Fibroblast of lung (primary cell): ENCODE results near the gene SLC2A4RG. TPM values are rescaled to one million over a fixed set of nuclear protein-coding genes. Genes with fewer than 3 reads are reported as not detected.

Experiments used
- DNase-seq, 2 donors: peaks; one replicate each; pipeline versions ENCODE4 v3.0.0 to v3.0.0-alpha.2; 2010; ENCODE audit warnings: low read depth in 2 of 2
- H2AFZ ChIP-seq: 2 replicates; pipeline ENCODE4 v1.5.1; 2012; ENCODE audit warnings: low read length, control low read depth, inconsistent platforms
- H3K27ac ChIP-seq: 2 replicates; pipeline ENCODE4 v1.5.1; 2011; ENCODE audit warnings: low read length, control low read depth; ENCODE audit not compliant: insufficient read depth
- H3K27me3 ChIP-seq: 2 replicates; pipeline ENCODE4 v1.5.1; 2011; ENCODE audit warnings: mild to moderate bottlenecking, low read length; ENCODE audit not compliant: control insufficient read depth, insufficient read depth
- H3K36me3 ChIP-seq: 2 replicates; pipeline ENCODE4 v1.5.1; 2011; ENCODE audit warnings: low read length; ENCODE audit not compliant: control insufficient read depth, insufficient read depth
- H3K4me1 ChIP-seq: 2 replicates; pipeline ENCODE4 v1.5.1; 2011; ENCODE audit warnings: low read length; ENCODE audit not compliant: control insufficient read depth, insufficient read depth; ENCODE audit errors: extremely low read depth
- H3K4me2 ChIP-seq: 2 replicates; pipeline ENCODE4 v1.5.1; 2011; ENCODE audit warnings: low read length, control low read depth; ENCODE audit not compliant: insufficient read depth; ENCODE audit errors: extremely low read depth
- H3K4me3 ChIP-seq, 4 experiments: fragments of 200-600 bp in 1 of 4; sonication (generic) in 1 of 4; replicated peaks in 1 of 4; 2 replicates each; pipeline ENCODE4 v1.5.1; 2011 to 2016; ENCODE audit warnings: low read length in 4 of 4, low read depth in 3 of 4, mild to moderate bottlenecking in 3 of 4, control low read depth in 2 of 4, inconsistent platforms in 1 of 4, mixed read lengths in 1 of 4; ENCODE audit not compliant: insufficient read depth in 1 of 4; ENCODE audit errors: control extremely low read depth in 1 of 4
- H3K79me2 ChIP-seq: 2 replicates; pipeline ENCODE4 v1.5.1; 2012; ENCODE audit warnings: mild to moderate bottlenecking, low read length, inconsistent platforms; ENCODE audit not compliant: control insufficient read depth, insufficient read depth
- H3K9ac ChIP-seq: 2 replicates; pipeline ENCODE4 v1.5.1; 2011; ENCODE audit warnings: mild to moderate bottlenecking, low read length, control low read depth; ENCODE audit not compliant: insufficient read depth
- H3K9me3 ChIP-seq: 2 replicates; pipeline ENCODE4 v1.5.1; 2012; ENCODE audit warnings: low read depth, low read length; ENCODE audit not compliant: control insufficient read depth, insufficient read depth
- H4K20me1 ChIP-seq: 2 replicates; pipeline ENCODE4 v1.5.1; 2011; ENCODE audit warnings: low read length; ENCODE audit not compliant: control insufficient read depth, insufficient read depth; ENCODE audit errors: extremely low read depth
- CTCF ChIP-seq, 2 donors: IDR thresholded peaks in 1 of 2; conservative IDR thresholded peaks in 1 of 2; 1 replicate in 1 of 2; 2 replicates in 1 of 2; pipeline ENCODE4 v1.5.1; 2011 to 2012; ENCODE audit warnings: low read length in 2 of 2, control low read depth in 1 of 2, inconsistent platforms in 1 of 2, low read depth in 1 of 2, mild to moderate bottlenecking in 1 of 2
- EZH2 ChIP-seq: IDR thresholded peaks from 2 replicates; pipeline ENCODE4 v1.5.1; 2012; ENCODE audit warnings: low read length, control low read depth, mild to moderate bottlenecking; ENCODE audit errors: missing control alignments
- polyA plus RNA-seq, 2 donors: library from polyadenylated mRNA; depleted of rRNA in 1 of 2; stranded (reverse) in 1 of 2; unstranded in 1 of 2; fragments of >200 nt; gene quantifications; 2 replicates each; pipeline ENCODE4 v1.2.1, GENCODE V29; 2011 to 2012; ENCODE audit warnings: missing spikeins in 1 of 2
- total RNA-seq: library from RNA; depleted of rRNA; stranded (reverse); fragments of >200 nt; gene quantifications from 2 replicates; pipeline ENCODE4 v1.2.1, GENCODE V29; 2014

The SLC2A4RG gene
- total and polyA plus RNA-seq, 2 donors (not counting 1 experiment from before 2014, with no cell fraction given), result 17.5 to 30.6 TPM

- Histone ChIP-seq H3K9me3 (no peaks in the 10 kb centered on the region), H3K4me2 (no peak overlapping the region), H3K9ac (no peak overlapping the region), H3K79me2 (peaks cover 3% of the 10 kb centered on the region), H2AFZ (no peak overlapping the region), H3K4me3 (no peak overlapping the region), H3K4me1 (peaks cover 28% of the 10 kb centered on the region), H3K36me3 (peaks cover 31% of the 10 kb centered on the region), H3K27ac (peak overlapping the region; percentile 19), H4K20me1 (no peaks in the 10 kb centered on the region), H3K27me3 (no peaks in the 10 kb centered on the region)
- no peak for DNase-seq
- TF ChIP-seq EZH2, result no peak
- TF ChIP-seq CTCF (conservative IDR thresholded peaks at IDR 0.05 in 1 of 2, IDR thresholded peaks at IDR 0.05 in 1 of 2; ENCODE audit: low read depth in 1 of 2, low read length in 2 of 2), result no peak
Observed at GRCh38 chr20:63695424-63696305, 43.9 kb upstream of the SLC2A4RG start.

- Histone ChIP-seq H3K4me2 (no peak overlapping the region), H3K4me3 (peak overlapping the region in 1 of 4 experiments; percentile 45)
- TF ChIP-seq CTCF (conservative IDR thresholded peaks at IDR 0.05 in 1 of 2, IDR thresholded peaks at IDR 0.05 in 1 of 2; ENCODE audit: low read depth in 1 of 2, low read length in 2 of 2) (no peak), EZH2 (no peak)
Observed at GRCh38 chr20:63696306-63696627, 43.3 kb upstream of the SLC2A4RG start.

GRCh38 chr20:63696628-63697356 is 42.8 kb upstream of the SLC2A4RG start, which contains the start of gene TNFRSF6B:
TNFRSF6B (plus strand) TSS chr20:63696652; CDS start chr20:63696768, 116 bp downstream.
- Histone ChIP-seq H2AFZ (no peak within 1 kb of the TSS), H3K79me2 (peaks cover 3% of the 10 kb centered on the region), H3K4me3 (peak within 1 kb of the TSS in 2 of 4 experiments; percentile 26 to 45), H3K4me2 (peak within 1 kb of the TSS; percentile 35), H3K36me3 (peaks cover 30% of the 10 kb centered on the region), H3K27me3 (no peaks in the 10 kb centered on the region), H3K4me1 (peaks cover 28% of the 10 kb centered on the region), H3K9me3 (no peaks in the 10 kb centered on the region), H4K20me1 (no peaks in the 10 kb centered on the region), H3K27ac (peak within 1 kb of the TSS; percentile 93), H3K9ac (peak within 1 kb of the TSS; percentile 53)
- no peak for TF ChIP-seq EZH2
- TF ChIP-seq CTCF (conservative IDR thresholded peaks at IDR 0.05 in 1 of 2, IDR thresholded peaks at IDR 0.05 in 1 of 2; ENCODE audit: low read depth in 1 of 2, low read length in 2 of 2), result no peak
- DNase-seq, result no peak

More at GRCh38 chr20:63696306-63696627, 43.3 kb upstream of the SLC2A4RG start:
- peak; percentile 25 to 45 for DNase-seq
- Histone ChIP-seq H3K9ac (peak overlapping the region; percentile 53), H3K36me3 (peaks cover 31% of the 10 kb centered on the region), H2AFZ (no peak overlapping the region), H3K27ac (peak overlapping the region; percentile 93), H3K79me2 (peaks cover 3% of the 10 kb centered on the region), H3K4me1 (peaks cover 28% of the 10 kb centered on the region), H3K27me3 (no peaks in the 10 kb centered on the region), H3K9me3 (no peaks in the 10 kb centered on the region), H4K20me1 (no peaks in the 10 kb centered on the region)
